Measurements from ENCODE around the gene GDI1. TPM values are rescaled to one million over a fixed set of nuclear protein-coding genes. Genes with fewer than 3 reads are reported as not detected.

The GDI1 gene
- total and polyA plus RNA-seq, 2 experiments from 2014 or later = 48.5 to 95.9 TPM

DNA sequence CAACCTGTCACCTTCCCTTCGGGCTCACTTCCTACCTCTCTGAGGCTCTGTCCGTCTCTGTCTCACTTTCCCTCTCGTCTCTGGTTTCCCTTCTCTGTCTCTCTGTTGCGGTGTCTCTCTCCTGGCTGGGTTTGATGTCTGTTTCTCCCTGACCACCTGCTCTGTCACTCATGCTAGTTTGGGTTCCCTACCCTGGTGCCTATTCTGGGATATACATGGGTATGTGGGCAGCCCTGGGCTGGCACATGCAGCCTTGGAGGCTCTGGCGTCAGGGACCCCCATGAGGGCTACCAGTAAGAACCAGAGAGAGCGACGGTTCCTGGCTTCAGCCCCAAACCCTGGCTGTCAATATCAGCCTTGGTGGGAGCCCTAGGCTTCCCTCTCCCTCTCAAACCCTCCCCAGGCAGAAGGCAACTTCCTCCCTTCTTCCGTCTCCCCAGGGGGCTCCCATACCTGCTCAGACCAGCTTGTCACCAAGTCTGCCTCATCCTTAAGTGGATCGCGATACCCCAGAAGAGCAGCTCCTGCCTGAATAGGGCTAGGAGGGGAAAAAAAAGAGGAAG is 28.2 kb upstream of the GDI1 start:
- ATAC-seq (no peak), DNase-seq (ENCODE audit: low spot score) (no peak)
- Histone ChIP-seq H2AFZ (no peak overlapping the region), H3K4me3 (peak overlapping the region; percentile 44; the same call in 1 of the 2 replicates), H4K20me1 (replicated peaks; ENCODE audit: insufficient read depth) (no peaks in the 10 kb centered on the region), H3K27me3 (ENCODE audit: insufficient read depth) (no peaks in the 10 kb centered on the region), H3K4me2 (peak overlapping the region; percentile 61), H3K79me2 (replicated peaks; ENCODE audit: insufficient read depth) (no peaks in the 10 kb centered on the region), H3K9me2 (ENCODE audit: insufficient read depth) (no peaks in the 10 kb centered on the region), H3K4me1 (ENCODE audit: insufficient read depth) (peaks cover 8% of the 10 kb centered on the region; the same call in 1 of the 2 replicates), H3F3A (replicated peaks; ENCODE audit: low read depth) (no peaks in the 10 kb centered on the region), H3K36me3 (ENCODE audit: insufficient read depth) (no peaks in the 10 kb centered on the region), H3K27ac (ENCODE audit: low read depth) (no peak overlapping the region)
- Mint-ChIP-seq H3K27ac (no peak overlapping the region), H3K4me3 (peak overlapping the region; percentile 62), H3K9me3 (no peaks in the 10 kb centered on the region), H3K36me3 (ENCODE audit: low read depth) (no peaks in the 10 kb centered on the region; the same call in 2 of the 3 replicates), H3K4me1 (peaks cover 12% of the 10 kb centered on the region), H3K27me3 (ENCODE audit: insufficient read depth, low read depth, poor library complexity) (peaks cover 10% of the 10 kb centered on the region)
- TF ChIP-seq ZNF331 (CRISPR knock-in tag; IDR thresholded peaks at IDR 0.05; ENCODE audit: low read depth) = no peak
- no peak for TF ChIP-seq STAT1 (IDR thresholded peaks at IDR 0.05; ENCODE audit: unreplicated experiment)
- no peak for TF ChIP-seq EZH2phosphoT487 (IDR thresholded peaks at IDR 0.05; ENCODE audit: unreplicated experiment)
- TF ChIP-seq, protein P1, sequence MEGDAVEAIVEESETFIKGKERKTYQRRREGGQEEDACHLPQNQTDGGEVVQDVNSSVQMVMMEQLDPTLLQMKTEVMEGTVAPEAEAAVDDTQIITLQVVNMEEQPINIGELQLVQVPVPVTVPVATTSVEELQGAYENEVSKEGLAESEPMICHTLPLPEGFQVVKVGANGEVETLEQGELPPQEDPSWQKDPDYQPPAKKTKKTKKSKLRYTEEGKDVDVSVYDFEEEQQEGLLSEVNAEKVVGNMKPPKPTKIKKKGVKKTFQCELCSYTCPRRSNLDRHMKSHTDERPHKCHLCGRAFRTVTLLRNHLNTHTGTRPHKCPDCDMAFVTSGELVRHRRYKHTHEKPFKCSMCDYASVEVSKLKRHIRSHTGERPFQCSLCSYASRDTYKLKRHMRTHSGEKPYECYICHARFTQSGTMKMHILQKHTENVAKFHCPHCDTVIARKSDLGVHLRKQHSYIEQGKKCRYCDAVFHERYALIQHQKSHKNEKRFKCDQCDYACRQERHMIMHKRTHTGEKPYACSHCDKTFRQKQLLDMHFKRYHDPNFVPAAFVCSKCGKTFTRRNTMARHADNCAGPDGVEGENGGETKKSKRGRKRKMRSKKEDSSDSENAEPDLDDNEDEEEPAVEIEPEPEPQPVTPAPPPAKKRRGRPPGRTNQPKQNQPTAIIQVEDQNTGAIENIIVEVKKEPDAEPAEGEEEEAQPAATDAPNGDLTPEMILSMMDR (conservative IDR thresholded peaks at IDR 0.05; ENCODE audit: low read depth in 2 of 2) = no peak
- TF ChIP-seq, protein P2, sequence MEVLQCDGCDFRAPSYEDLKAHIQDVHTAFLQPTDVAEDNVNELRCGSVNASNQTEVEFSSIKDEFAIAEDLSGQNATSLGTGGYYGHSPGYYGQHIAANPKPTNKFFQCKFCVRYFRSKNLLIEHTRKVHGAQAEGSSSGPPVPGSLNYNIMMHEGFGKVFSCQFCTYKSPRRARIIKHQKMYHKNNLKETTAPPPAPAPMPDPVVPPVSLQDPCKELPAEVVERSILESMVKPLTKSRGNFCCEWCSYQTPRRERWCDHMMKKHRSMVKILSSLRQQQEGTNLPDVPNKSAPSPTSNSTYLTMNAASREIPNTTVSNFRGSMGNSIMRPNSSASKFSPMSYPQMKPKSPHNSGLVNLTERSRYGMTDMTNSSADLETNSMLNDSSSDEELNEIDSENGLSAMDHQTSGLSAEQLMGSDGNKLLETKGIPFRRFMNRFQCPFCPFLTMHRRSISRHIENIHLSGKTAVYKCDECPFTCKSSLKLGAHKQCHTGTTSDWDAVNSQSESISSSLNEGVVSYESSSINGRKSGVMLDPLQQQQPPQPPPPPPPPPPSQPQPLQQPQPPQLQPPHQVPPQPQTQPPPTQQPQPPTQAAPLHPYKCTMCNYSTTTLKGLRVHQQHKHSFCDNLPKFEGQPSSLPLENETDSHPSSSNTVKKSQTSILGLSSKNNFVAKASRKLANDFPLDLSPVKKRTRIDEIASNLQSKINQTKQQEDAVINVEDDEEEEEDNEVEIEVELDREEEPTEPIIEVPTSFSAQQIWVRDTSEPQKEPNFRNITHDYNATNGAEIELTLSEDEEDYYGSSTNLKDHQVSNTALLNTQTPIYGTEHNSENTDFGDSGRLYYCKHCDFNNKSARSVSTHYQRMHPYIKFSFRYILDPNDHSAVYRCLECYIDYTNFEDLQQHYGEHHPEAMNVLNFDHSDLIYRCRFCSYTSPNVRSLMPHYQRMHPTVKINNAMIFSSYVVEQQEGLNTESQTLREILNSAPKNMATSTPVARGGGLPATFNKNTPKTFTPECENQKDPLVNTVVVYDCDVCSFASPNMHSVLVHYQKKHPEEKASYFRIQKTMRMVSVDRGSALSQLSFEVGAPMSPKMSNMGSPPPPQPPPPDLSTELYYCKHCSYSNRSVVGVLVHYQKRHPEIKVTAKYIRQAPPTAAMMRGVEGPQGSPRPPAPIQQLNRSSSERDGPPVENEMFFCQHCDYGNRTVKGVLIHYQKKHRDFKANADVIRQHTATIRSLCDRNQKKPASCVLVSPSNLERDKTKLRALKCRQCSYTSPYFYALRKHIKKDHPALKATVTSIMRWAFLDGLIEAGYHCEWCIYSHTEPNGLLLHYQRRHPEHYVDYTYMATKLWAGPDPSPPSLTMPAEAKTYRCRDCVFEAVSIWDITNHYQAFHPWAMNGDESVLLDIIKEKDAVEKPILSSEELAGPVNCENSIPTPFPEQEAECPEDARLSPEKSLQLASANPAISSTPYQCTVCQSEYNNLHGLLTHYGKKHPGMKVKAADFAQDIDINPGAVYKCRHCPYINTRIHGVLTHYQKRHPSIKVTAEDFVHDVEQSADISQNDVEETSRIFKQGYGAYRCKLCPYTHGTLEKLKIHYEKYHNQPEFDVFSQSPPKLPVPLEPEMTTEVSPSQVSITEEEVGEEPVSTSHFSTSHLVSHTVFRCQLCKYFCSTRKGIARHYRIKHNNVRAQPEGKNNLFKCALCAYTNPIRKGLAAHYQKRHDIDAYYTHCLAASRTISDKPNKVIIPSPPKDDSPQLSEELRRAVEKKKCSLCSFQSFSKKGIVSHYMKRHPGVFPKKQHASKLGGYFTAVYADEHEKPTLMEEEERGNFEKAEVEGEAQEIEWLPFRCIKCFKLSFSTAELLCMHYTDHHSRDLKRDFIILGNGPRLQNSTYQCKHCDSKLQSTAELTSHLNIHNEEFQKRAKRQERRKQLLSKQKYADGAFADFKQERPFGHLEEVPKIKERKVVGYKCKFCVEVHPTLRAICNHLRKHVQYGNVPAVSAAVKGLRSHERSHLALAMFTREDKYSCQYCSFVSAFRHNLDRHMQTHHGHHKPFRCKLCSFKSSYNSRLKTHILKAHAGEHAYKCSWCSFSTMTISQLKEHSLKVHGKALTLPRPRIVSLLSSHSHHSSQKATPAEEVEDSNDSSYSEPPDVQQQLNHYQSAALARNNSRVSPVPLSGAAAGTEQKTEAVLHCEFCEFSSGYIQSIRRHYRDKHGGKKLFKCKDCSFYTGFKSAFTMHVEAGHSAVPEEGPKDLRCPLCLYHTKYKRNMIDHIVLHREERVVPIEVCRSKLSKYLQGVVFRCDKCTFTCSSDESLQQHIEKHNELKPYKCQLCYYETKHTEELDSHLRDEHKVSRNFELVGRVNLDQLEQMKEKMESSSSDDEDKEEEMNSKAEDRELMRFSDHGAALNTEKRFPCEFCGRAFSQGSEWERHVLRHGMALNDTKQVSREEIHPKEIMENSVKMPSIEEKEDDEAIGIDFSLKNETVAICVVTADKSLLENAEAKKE (CRISPR knock-in tag; IDR thresholded peaks at IDR 0.05) = no peak
- TF ChIP-seq NANOG (IDR thresholded peaks at IDR 0.05; ENCODE audit: borderline replicate concordance) = no peak
- no peak for TF ChIP-seq EZH2 (IDR thresholded peaks at IDR 0.05; ENCODE audit: low read depth, unreplicated experiment)
- TF ChIP-seq, protein P3, sequence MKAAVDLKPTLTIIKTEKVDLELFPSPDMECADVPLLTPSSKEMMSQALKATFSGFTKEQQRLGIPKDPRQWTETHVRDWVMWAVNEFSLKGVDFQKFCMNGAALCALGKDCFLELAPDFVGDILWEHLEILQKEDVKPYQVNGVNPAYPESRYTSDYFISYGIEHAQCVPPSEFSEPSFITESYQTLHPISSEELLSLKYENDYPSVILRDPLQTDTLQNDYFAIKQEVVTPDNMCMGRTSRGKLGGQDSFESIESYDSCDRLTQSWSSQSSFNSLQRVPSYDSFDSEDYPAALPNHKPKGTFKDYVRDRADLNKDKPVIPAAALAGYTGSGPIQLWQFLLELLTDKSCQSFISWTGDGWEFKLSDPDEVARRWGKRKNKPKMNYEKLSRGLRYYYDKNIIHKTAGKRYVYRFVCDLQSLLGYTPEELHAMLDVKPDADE (IDR thresholded peaks at IDR 0.05) = no peak
- TF ChIP-seq CREB1 (CRISPR knock-in tag; IDR thresholded peaks at IDR 0.05; ENCODE audit: low read depth) = no peak
- TF ChIP-seq ZNF114 (CRISPR knock-in tag; IDR thresholded peaks at IDR 0.05) = no peak
- TF ChIP-seq, protein P4, sequence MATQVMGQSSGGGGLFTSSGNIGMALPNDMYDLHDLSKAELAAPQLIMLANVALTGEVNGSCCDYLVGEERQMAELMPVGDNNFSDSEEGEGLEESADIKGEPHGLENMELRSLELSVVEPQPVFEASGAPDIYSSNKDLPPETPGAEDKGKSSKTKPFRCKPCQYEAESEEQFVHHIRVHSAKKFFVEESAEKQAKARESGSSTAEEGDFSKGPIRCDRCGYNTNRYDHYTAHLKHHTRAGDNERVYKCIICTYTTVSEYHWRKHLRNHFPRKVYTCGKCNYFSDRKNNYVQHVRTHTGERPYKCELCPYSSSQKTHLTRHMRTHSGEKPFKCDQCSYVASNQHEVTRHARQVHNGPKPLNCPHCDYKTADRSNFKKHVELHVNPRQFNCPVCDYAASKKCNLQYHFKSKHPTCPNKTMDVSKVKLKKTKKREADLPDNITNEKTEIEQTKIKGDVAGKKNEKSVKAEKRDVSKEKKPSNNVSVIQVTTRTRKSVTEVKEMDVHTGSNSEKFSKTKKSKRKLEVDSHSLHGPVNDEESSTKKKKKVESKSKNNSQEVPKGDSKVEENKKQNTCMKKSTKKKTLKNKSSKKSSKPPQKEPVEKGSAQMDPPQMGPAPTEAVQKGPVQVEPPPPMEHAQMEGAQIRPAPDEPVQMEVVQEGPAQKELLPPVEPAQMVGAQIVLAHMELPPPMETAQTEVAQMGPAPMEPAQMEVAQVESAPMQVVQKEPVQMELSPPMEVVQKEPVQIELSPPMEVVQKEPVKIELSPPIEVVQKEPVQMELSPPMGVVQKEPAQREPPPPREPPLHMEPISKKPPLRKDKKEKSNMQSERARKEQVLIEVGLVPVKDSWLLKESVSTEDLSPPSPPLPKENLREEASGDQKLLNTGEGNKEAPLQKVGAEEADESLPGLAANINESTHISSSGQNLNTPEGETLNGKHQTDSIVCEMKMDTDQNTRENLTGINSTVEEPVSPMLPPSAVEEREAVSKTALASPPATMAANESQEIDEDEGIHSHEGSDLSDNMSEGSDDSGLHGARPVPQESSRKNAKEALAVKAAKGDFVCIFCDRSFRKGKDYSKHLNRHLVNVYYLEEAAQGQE (IDR thresholded peaks at IDR 0.05; ENCODE audit: unreplicated experiment) = no peak
- TF ChIP-seq POLR2AphosphoS5 (IDR thresholded peaks at IDR 0.05; ENCODE audit: low read depth) = no peak
- no peak for TF ChIP-seq JUNB (IDR thresholded peaks at IDR 0.05; ENCODE audit: unreplicated experiment)
